ENCODE data around the gene HAPLN3. TPM values are rescaled to one million over a fixed set of nuclear protein-coding genes. Genes with fewer than 3 reads are reported as not detected.

HAPLN3 gene
- polyA plus RNA-seq, 1 donor (not counting 4 experiments of a cell fraction or from before 2014, with no cell fraction given), result 1.4 TPM

- Histone ChIP-seq H3K9ac (ENCODE audit: control insufficient read depth, extremely low read depth, insufficient read depth, low read length) (no peak overlapping the region), H3K4me2 (ENCODE audit: control insufficient read depth, extremely low read depth, insufficient read depth, low read depth, low read length) (no peak overlapping the region), H4K20me1 (ENCODE audit: control insufficient read depth, extremely low read depth, insufficient read depth, low read length) (no peaks in the 10 kb centered on the region), H3K9me3 (ENCODE audit: control insufficient read depth, low read depth, low read length) (no peaks in the 10 kb centered on the region), H3K27ac (ENCODE audit: control insufficient read depth, insufficient read depth, low read length) (no peak overlapping the region), H3K79me2 (ENCODE audit: control insufficient read depth, insufficient read depth, low read length) (no peaks in the 10 kb centered on the region), H2AFZ (ENCODE audit: control insufficient read depth, low read length) (no peak overlapping the region), H3K27me3 (ENCODE audit: control insufficient read depth, extremely low read depth, insufficient read depth, low read length) (no peaks in the 10 kb centered on the region), H3K4me1 (ENCODE audit: control insufficient read depth, extremely low read depth, insufficient read depth, low read length) (no peaks in the 10 kb centered on the region), H3K36me3 (ENCODE audit: control insufficient read depth in 2 of 2, extremely low read depth in 1 of 2, insufficient read depth in 2 of 2, low read length in 2 of 2) (no peaks in the 10 kb centered on the region), H3K9me1 (ENCODE audit: control insufficient read depth, extremely low read depth, insufficient read depth, low read length) (no peaks in the 10 kb centered on the region), H3K4me3 (ENCODE audit: control insufficient read depth in 2 of 3, extremely low read depth in 1 of 3, insufficient read depth in 2 of 3, low read depth in 1 of 3, low read length in 3 of 3) (no peak overlapping the region)
- no peak for DNase-seq (ENCODE audit: low read depth, low spot score)
- TF ChIP-seq EZH2 (IDR thresholded peaks at IDR 0.05; ENCODE audit: low read length) (no peak), CTCF (optimal IDR thresholded peaks at IDR 0.05 in 1 of 3, IDR thresholded peaks at IDR 0.05 in 1 of 3, conservative IDR thresholded peaks at IDR 0.05 in 1 of 3; ENCODE audit: extremely low read depth in 1 of 3, insufficient read depth in 2 of 3, low read length in 3 of 3) (no peak)
- FAIRE-seq, result no peak
- dilution Hi-C loops (cut with MboI; ENCODE audit: extremely low pct_ligation_motif_present, low sequenced_read_pairs), result no loop called here
Observed at GRCh38 chr15:88863412-88863811, 31.9 kb downstream of the HAPLN3 start.

DNA sequence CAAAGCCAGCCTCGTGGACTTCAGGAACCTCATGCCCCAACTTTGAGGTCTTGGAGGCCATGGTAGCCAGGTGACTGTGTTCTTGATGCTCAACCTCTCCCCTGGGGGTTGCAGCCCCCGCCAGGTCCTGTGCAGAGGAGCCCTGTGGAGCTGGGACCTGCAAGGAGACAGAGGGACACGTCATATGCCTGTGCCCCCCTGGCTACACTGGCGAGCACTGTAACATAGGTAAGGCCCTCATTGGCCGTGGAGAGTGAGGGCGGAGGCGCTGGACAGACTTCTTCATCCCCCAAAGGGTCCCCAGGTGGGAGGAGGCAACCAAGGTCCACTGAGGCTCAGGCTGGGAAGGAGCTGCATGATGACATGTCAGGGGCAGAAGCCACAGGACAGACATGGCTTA, 35.1 kb downstream of the HAPLN3 start:
- no peaks in the 10 kb centered on the region for H3K4me1 ChIP-seq (ENCODE audit: control insufficient read depth, extremely low read depth, insufficient read depth, low read length)
- H3K36me3 ChIP-seq (ENCODE audit: control insufficient read depth in 2 of 2, extremely low read depth in 1 of 2, insufficient read depth in 2 of 2, low read length in 2 of 2), result no peaks in the 10 kb centered on the region
- H3K9me1 ChIP-seq (ENCODE audit: control insufficient read depth, extremely low read depth, insufficient read depth, low read length), result no peaks in the 10 kb centered on the region
- dilution Hi-C loops (cut with MboI; ENCODE audit: extremely low pct_ligation_motif_present, low sequenced_read_pairs), result no loop called here
- H3K9ac ChIP-seq (ENCODE audit: control insufficient read depth, extremely low read depth, insufficient read depth, low read length), result no peak overlapping the region
- no peak overlapping the region for H2AFZ ChIP-seq (ENCODE audit: control insufficient read depth, low read length)
- H3K27me3 ChIP-seq (ENCODE audit: control insufficient read depth, extremely low read depth, insufficient read depth, low read length), result no peaks in the 10 kb centered on the region
- TF ChIP-seq CTCF (optimal IDR thresholded peaks at IDR 0.05 in 1 of 3, IDR thresholded peaks at IDR 0.05 in 1 of 3, conservative IDR thresholded peaks at IDR 0.05 in 1 of 3; ENCODE audit: extremely low read depth in 1 of 3, insufficient read depth in 2 of 3, low read length in 3 of 3), result no peak
- TF ChIP-seq EZH2 (IDR thresholded peaks at IDR 0.05; ENCODE audit: low read length), result no peak
- FAIRE-seq (no peak), DNase-seq (ENCODE audit: low read depth, low spot score) (no peak)
- H3K27ac ChIP-seq (ENCODE audit: control insufficient read depth, insufficient read depth, low read length), result no peak overlapping the region
- no peak overlapping the region for H3K4me2 ChIP-seq (ENCODE audit: control insufficient read depth, extremely low read depth, insufficient read depth, low read depth, low read length)
- H3K9me3 ChIP-seq (ENCODE audit: control insufficient read depth, low read depth, low read length), result no peaks in the 10 kb centered on the region
- H4K20me1 ChIP-seq (ENCODE audit: control insufficient read depth, extremely low read depth, insufficient read depth, low read length), result no peaks in the 10 kb centered on the region
- H3K4me3 ChIP-seq (ENCODE audit: control insufficient read depth in 2 of 3, extremely low read depth in 1 of 3, insufficient read depth in 2 of 3, low read depth in 1 of 3, low read length in 3 of 3), result no peak overlapping the region
- H3K79me2 ChIP-seq (ENCODE audit: control insufficient read depth, insufficient read depth, low read length), result no peaks in the 10 kb centered on the region
